D341Med (cell line): ENCODE data around the gene CAPN12.

Source experiments
- DNase-seq: peaks from one replicate; pipeline ENCODE4 v3.0.0; 2012; ENCODE audit warnings: low spot score

Gene CAPN12

GRCh38 chr19:38693380-38694223, 50.7 kb downstream of the CAPN12 start:
- DNase-seq = no peak

- DNase-seq = no peak
These were observed 51.6 kb downstream of the CAPN12 start for GRCh38 chr19:38692458-38693379.

- no peak for DNase-seq
These were observed 52.3 kb downstream of the CAPN12 start for GRCh38 chr19:38691938-38692457.

- DNase-seq = no peak
These were observed 53.4 kb downstream of the CAPN12 start for GRCh38 chr19:38690832-38691231.

GRCh38 chr19:38690146-38690545, 54.1 kb downstream of the CAPN12 start:
- no peak for DNase-seq

GRCh38 chr19:38687837-38688378, 56.4 kb downstream of the CAPN12 start:
- DNase-seq = no peak

- DNase-seq = no peak
These were observed 57.8 kb downstream of the CAPN12 start for GRCh38 chr19:38686530-38686888.

- peak; percentile 82 for DNase-seq
These were observed 58.4 kb downstream of the CAPN12 start for GRCh38 chr19:38685666-38686529.

- DNase-seq = no peak
These were observed 59.2 kb downstream of the CAPN12 start for GRCh38 chr19:38684862-38685665.

- peak; percentile 62 for DNase-seq
These were observed 60.0 kb downstream of the CAPN12 start for GRCh38 chr19:38684078-38684861.

- no peak for DNase-seq
These were observed 60.7 kb downstream of the CAPN12 start for GRCh38 chr19:38683393-38684077.

- no peak for DNase-seq
These were observed 61.3 kb downstream of the CAPN12 start for GRCh38 chr19:38682872-38683392.

- DNase-seq = no peak
These were observed 61.9 kb downstream of the CAPN12 start for GRCh38 chr19:38682195-38682867.
